AG10803 (cell line): ENCODE data around the gene NOL4L.

Experiments
- DNase-seq: peaks from one replicate; pipeline ENCODE4 v3.0.0; 2010; ENCODE audit warnings: low read depth
- H3K4me3 ChIP-seq: 2 replicates; pipeline ENCODE4 v1.5.1; 2011; ENCODE audit warnings: mild to moderate bottlenecking, low read length, control low read depth
- CTCF ChIP-seq: conservative IDR thresholded peaks from 2 replicates; pipeline ENCODE4 v1.5.1; 2011; ENCODE audit warnings: mild to moderate bottlenecking, low read length, control low read depth, inconsistent platforms

Gene NOL4L

GRCh38 chr20:32484958-32485769, 100.0 kb downstream of the NOL4L start:
- peak overlapping the region; percentile 69 for H3K4me3 ChIP-seq
- DNase-seq: peak; percentile 81
- peak; percentile 90 for TF ChIP-seq CTCF

- TF ChIP-seq CTCF: no peak
- DNase-seq: no peak
- peak overlapping the region; percentile 69 for H3K4me3 ChIP-seq
Observed at GRCh38 chr20:32484225-32484957, 100.7 kb downstream of the NOL4L start.

- peak overlapping the region; percentile 70 for H3K4me3 ChIP-seq
- peak; percentile 74 for DNase-seq
- no peak for TF ChIP-seq CTCF
Observed at GRCh38 chr20:32483351-32484224, 101.5 kb downstream of the NOL4L start.

- no peak for DNase-seq
- no peak for TF ChIP-seq CTCF
- peak overlapping the region; percentile 70 for H3K4me3 ChIP-seq
Observed at GRCh38 chr20:32482442-32483261, 102.5 kb downstream of the NOL4L start.

GRCh38 chr20:32482143-32482441, 103.0 kb downstream of the NOL4L start:
- H3K4me3 ChIP-seq: peak overlapping the region; percentile 70
- DNase-seq: no peak

More at GRCh38 chr20:32482143-32482441, 103.0 kb downstream of the NOL4L start:
- TF ChIP-seq CTCF: no peak
